IPS DF 6.9 (cell line): ENCODE measurements around the gene APLN.

Experiments
- DNase-seq: peaks from one replicate; pipeline ENCODE4 v3.0.0-alpha.2; 2013; ENCODE audit warnings: low read depth, low spot score
- H3K27ac ChIP-seq: one replicate; pipeline ENCODE4 v1.5.1; 2013; ENCODE audit warnings: low read length, control low read depth
- H3K27me3 ChIP-seq: 2 replicates; pipeline ENCODE4 v1.6.1; 2013; ENCODE audit warnings: mild to moderate bottlenecking, low read length; ENCODE audit not compliant: control insufficient read depth, insufficient read depth
- H3K36me3 ChIP-seq: 2 replicates; pipeline ENCODE4 v1.6.1; 2013; ENCODE audit warnings: low read length; ENCODE audit not compliant: control insufficient read depth, insufficient read depth
- H3K4me1 ChIP-seq: 2 replicates; pipeline ENCODE4 v1.6.1; 2013; ENCODE audit warnings: low read length; ENCODE audit not compliant: control insufficient read depth, insufficient read depth
- H3K4me3 ChIP-seq: 2 replicates; pipeline ENCODE4 v1.5.1; 2013; ENCODE audit warnings: mild to moderate bottlenecking, low read length
- H3K9me3 ChIP-seq: 2 replicates; pipeline ENCODE4 v1.6.1; 2013; ENCODE audit warnings: low read length, inconsistent platforms; ENCODE audit not compliant: control insufficient read depth, insufficient read depth
- WGBS: extraction: QIAGEN DNeasy Blood & Tissue Kit; methylation state at CpG from one replicate; pipeline ENCODE4 v1.1.7; 2013; ENCODE audit warnings: mixed read lengths, missing lambda C conversion rate; ENCODE audit not compliant: insufficient read length, insufficient coverage; 5-methylcytosine and 5-hydroxymethylcytosine counted together

APLN gene

GRCh38 chrX:129651756-129652564 is 2.8 kb downstream of the APLN start:
- DNase-seq: no peak
- Histone ChIP-seq H3K36me3 (no peaks in the 10 kb centered on the region), H3K27ac (no peak overlapping the region), H3K9me3 (no peaks in the 10 kb centered on the region), H3K4me1 (no peaks in the 10 kb centered on the region; the same call in 1 of the 2 replicates), H3K4me3 (no peak overlapping the region), H3K27me3 (peaks cover 16% of the 10 kb centered on the region; the same call in 1 of the 2 replicates)
- no CpG with 5 or more reads among the region's 14 CpGs for WGBS

- DNase-seq: no peak
- Histone ChIP-seq H3K27me3 (peaks cover 16% of the 10 kb centered on the region; the same call in 1 of the 2 replicates), H3K4me1 (no peaks in the 10 kb centered on the region; the same call in 1 of the 2 replicates), H3K9me3 (no peaks in the 10 kb centered on the region), H3K4me3 (no peak overlapping the region), H3K36me3 (no peaks in the 10 kb centered on the region), H3K27ac (no peak overlapping the region)
- no CpG with 5 or more reads among the region's 7 CpGs for WGBS
Measured at GRCh38 chrX:129650821-129651510, 3.8 kb downstream of the APLN start.

- H3K27me3 ChIP-seq: peaks cover 16% of the 10 kb centered on the region; the same call in 1 of the 2 replicates
- no peak overlapping the region for H3K27ac ChIP-seq
- no peak overlapping the region for H3K4me3 ChIP-seq
- no CpG with 5 or more reads among the region's 3 CpGs for WGBS
- DNase-seq: no peak
- no peaks in the 10 kb centered on the region for H3K9me3 ChIP-seq
- H3K4me1 ChIP-seq: no peaks in the 10 kb centered on the region; the same call in 1 of the 2 replicates
- H3K36me3 ChIP-seq: no peaks in the 10 kb centered on the region
Measured at GRCh38 chrX:129650183-129650689, 4.5 kb downstream of the APLN start.

- DNase-seq: no peak
- WGBS: no CpG with 5 or more reads among the region's 9 CpGs
- H3K4me1 ChIP-seq: no peaks in the 10 kb centered on the region; the same call in 1 of the 2 replicates
- H3K27me3 ChIP-seq: peaks cover 16% of the 10 kb centered on the region; the same call in 1 of the 2 replicates
- H3K4me3 ChIP-seq: no peak overlapping the region
- no peaks in the 10 kb centered on the region for H3K9me3 ChIP-seq
- H3K36me3 ChIP-seq: no peaks in the 10 kb centered on the region
- H3K27ac ChIP-seq: no peak overlapping the region
Measured at GRCh38 chrX:129649268-129650182, 5.2 kb downstream of the APLN start.

- Histone ChIP-seq H3K27ac (no peak overlapping the region), H3K9me3 (no peaks in the 10 kb centered on the region), H3K4me3 (no peak overlapping the region), H3K4me1 (no peaks in the 10 kb centered on the region; the same call in 1 of the 2 replicates), H3K36me3 (no peaks in the 10 kb centered on the region), H3K27me3 (peaks cover 11% of the 10 kb centered on the region; the same call in 1 of the 2 replicates)
- DNase-seq: no peak
- no CpG with 5 or more reads among the region's 20 CpGs for WGBS
Measured at GRCh38 chrX:129648514-129649267, 6.1 kb downstream of the APLN start.

GRCh38 chrX:129647418-129648410 is 7.0 kb downstream of the APLN start:
- Histone ChIP-seq H3K27ac (no peak overlapping the region), H3K27me3 (peaks cover 3% of the 10 kb centered on the region; the same call in 1 of the 2 replicates), H3K9me3 (no peaks in the 10 kb centered on the region), H3K4me1 (no peaks in the 10 kb centered on the region; the same call in 1 of the 2 replicates), H3K36me3 (no peaks in the 10 kb centered on the region), H3K4me3 (no peak overlapping the region)
- WGBS: no CpG with 5 or more reads among the region's 14 CpGs
- no peak for DNase-seq

- no peaks in the 10 kb centered on the region; the same call in 1 of the 2 replicates for H3K4me1 ChIP-seq
- no peak overlapping the region for H3K4me3 ChIP-seq
- H3K27me3 ChIP-seq: peaks cover 2% of the 10 kb centered on the region; the same call in 1 of the 2 replicates
- DNase-seq: no peak
- H3K36me3 ChIP-seq: no peaks in the 10 kb centered on the region
- no CpG with 5 or more reads among the region's 13 CpGs for WGBS
- no peak overlapping the region for H3K27ac ChIP-seq
- no peaks in the 10 kb centered on the region for H3K9me3 ChIP-seq
Measured at GRCh38 chrX:129646566-129647417, 8.0 kb downstream of the APLN start.

GRCh38 chrX:129642641-129643040 is 12.1 kb downstream of the APLN start:
- Histone ChIP-seq H3K36me3 (no peaks in the 10 kb centered on the region), H3K4me3 (no peak overlapping the region), H3K27ac (no peak overlapping the region), H3K4me1 (no peaks in the 10 kb centered on the region; the same call in 1 of the 2 replicates), H3K27me3 (no peaks in the 10 kb centered on the region), H3K9me3 (no peaks in the 10 kb centered on the region)
- DNase-seq: no peak
- WGBS: no CpG with 5 or more reads among the region's 4 CpGs
